Measurements from ENCODE around the gene RPL31. TPM values are rescaled to one million over a fixed set of nuclear protein-coding genes. Genes with fewer than 3 reads are reported as not detected.
"Not testable (repeated sequence)": the region's sequence is repeated elsewhere in the genome, so short reads cannot be mapped to it uniquely, and the experiment has no call there.

RPL31 gene
- total and polyA plus RNA-seq, 2 experiments from 2014 or later: 1,256 to 1,571 TPM

DNA sequence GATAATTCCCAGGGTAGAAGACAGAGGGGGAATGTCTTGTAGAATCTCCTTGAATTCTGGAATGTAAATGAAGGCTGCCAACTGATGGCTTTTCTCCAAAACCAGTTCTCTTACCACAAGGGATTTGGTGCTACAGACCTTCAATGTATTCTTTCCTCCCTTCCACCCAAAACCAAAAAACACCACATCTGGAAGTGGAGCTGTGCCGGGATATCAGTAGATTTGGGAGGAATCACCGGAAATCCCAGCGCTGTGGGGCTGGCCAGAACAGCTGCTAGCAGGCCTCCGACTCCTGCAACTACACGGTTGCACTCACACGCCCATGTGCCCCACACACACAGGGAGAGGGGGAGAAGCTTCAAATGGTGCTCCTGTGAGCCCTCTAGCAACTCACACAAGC, 45.7 kb downstream of the RPL31 start:
- no peaks in the 10 kb centered on the region for H4K20me1 ChIP-seq (ENCODE audit: insufficient read depth, poor library complexity, severe bottlenecking)
- no peaks in the 10 kb centered on the region for H3K4me1 ChIP-seq (ENCODE audit: insufficient read depth)
- no peaks in the 10 kb centered on the region for H3K9me3 ChIP-seq (ENCODE audit: low read depth)
- no peak overlapping the region for H3K27ac ChIP-seq
- WGBS (ENCODE audit: low lambda C conversion rate, missing lambda C conversion rate): 83% methylated on average over 6 of the region's 6 CpGs
- no peak for TF ChIP-seq CTCF (IDR thresholded peaks at IDR 0.05; ENCODE audit: poor library complexity)
- no peak for TF ChIP-seq EZH2 (IDR thresholded peaks at IDR 0.05; ENCODE audit: borderline replicate concordance)
- no peak for TF ChIP-seq EZH2phosphoT487 (IDR thresholded peaks at IDR 0.05; ENCODE audit: low read depth, severe bottlenecking, unreplicated experiment)
- no peaks in the 10 kb centered on the region for H3K9me2 ChIP-seq (replicated peaks; ENCODE audit: insufficient read depth)
- H2AFZ ChIP-seq: no peak overlapping the region
- H3K4me2 ChIP-seq: no peak overlapping the region
- H3K36me3 ChIP-seq (replicated peaks; ENCODE audit: insufficient read depth, low read depth): no peaks in the 10 kb centered on the region
- no peak for DNase-seq (ENCODE audit: low spot score)
- no peaks in the 10 kb centered on the region for H3K27me3 ChIP-seq
- H3K4me3 ChIP-seq: no peak overlapping the region
- H3K79me2 ChIP-seq: no peaks in the 10 kb centered on the region

DNA sequence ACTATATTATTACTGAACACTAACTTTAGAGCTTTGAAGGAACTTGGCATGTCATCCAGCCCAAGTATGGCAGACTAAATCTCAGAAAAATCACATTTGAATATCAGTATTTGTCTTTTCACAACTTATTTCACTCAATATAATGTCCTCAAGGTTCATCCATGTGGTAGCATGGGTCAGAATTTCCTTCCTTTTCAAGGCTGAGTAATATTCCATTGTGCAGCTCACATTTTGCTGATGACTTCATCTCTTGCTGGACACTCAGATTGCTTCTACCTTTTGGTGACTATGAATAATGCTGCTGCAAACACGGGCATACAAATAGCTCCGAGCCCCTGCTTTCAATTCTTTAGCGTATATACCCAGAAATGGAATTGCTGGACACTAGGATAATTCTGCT, 46.7 kb downstream of the RPL31 start:
- DNase-seq (ENCODE audit: low spot score): no peak
- no peak for TF ChIP-seq EZH2 (IDR thresholded peaks at IDR 0.05; ENCODE audit: borderline replicate concordance)
- TF ChIP-seq EZH2phosphoT487 (IDR thresholded peaks at IDR 0.05; ENCODE audit: low read depth, severe bottlenecking, unreplicated experiment): no peak
- no peak for TF ChIP-seq CTCF (IDR thresholded peaks at IDR 0.05; ENCODE audit: poor library complexity)
- no peaks in the 10 kb centered on the region for H4K20me1 ChIP-seq (ENCODE audit: insufficient read depth, poor library complexity, severe bottlenecking)
- H3K79me2 ChIP-seq: no peaks in the 10 kb centered on the region
- no peak overlapping the region for H3K4me3 ChIP-seq
- no peaks in the 10 kb centered on the region for H3K9me2 ChIP-seq (replicated peaks; ENCODE audit: insufficient read depth)
- H3K27ac ChIP-seq: no peak overlapping the region
- no peak overlapping the region for H2AFZ ChIP-seq
- WGBS (ENCODE audit: low lambda C conversion rate, missing lambda C conversion rate): 83% methylated on average over 3 of the region's 3 CpGs
- H3K27me3 ChIP-seq: no peaks in the 10 kb centered on the region
- no peaks in the 10 kb centered on the region for H3K4me1 ChIP-seq (ENCODE audit: insufficient read depth)
- no peaks in the 10 kb centered on the region for H3K36me3 ChIP-seq (replicated peaks; ENCODE audit: insufficient read depth, low read depth)
- H3K4me2 ChIP-seq: no peak overlapping the region
- no peaks in the 10 kb centered on the region for H3K9me3 ChIP-seq (ENCODE audit: low read depth)

DNA sequence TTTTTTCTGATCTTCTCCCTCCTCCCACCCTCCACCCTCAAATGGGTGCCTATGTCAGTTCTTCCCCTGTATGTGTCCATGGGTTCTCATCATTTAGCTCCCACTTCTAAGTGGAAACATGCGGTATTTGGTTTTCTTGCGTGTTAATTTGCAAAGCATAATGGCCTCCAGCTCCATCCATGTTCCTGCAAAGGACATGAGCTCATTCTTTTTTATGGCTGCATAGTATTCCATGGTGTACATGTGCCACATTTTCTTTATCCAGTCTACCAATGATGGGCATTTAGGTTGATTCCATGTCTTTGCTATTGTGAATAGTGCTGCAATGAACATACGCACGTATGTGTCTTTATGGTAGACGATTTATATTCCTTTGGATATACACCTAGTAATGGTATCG, 48.8 kb downstream of the RPL31 start:
- H3K4me2 ChIP-seq; H3K36me3 ChIP-seq (replicated peaks; ENCODE audit: insufficient read depth, low read depth): not testable (repeated sequence)
- WGBS (ENCODE audit: low lambda C conversion rate, missing lambda C conversion rate): 97% methylated on average over 6 of the region's 6 CpGs

DNA sequence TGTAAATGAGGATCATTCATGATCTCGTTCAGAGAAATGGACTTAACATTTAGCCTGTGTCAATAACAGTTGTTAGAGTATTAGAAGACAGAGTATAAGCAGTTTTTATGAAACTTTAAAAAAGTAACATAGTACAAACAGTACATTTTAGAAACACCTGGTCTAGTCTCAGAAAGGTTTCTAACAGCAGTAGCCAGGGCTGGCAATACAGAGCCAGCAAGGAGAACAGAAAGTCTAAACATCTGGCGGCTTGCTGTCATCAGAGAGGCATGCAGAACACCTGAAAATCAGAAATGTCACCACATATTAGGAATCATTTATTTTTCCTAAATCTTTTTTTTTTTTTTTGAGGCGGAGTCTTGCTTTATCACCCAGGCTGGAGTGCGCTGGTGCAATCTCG, 50.1 kb downstream of the RPL31 start:
- 96% methylated on average over 5 of the region's 5 CpGs for WGBS (ENCODE audit: low lambda C conversion rate, missing lambda C conversion rate)
- no peak overlapping the region for H2AFZ ChIP-seq
- H3K9me3 ChIP-seq (ENCODE audit: low read depth): no peaks in the 10 kb centered on the region
- H3K4me2 ChIP-seq: no peak overlapping the region
- no peaks in the 10 kb centered on the region for H3K4me1 ChIP-seq (ENCODE audit: insufficient read depth)
- DNase-seq (ENCODE audit: low spot score): no peak
- no peaks in the 10 kb centered on the region for H3K9me2 ChIP-seq (replicated peaks; ENCODE audit: insufficient read depth)
- H3K4me3 ChIP-seq: no peak overlapping the region
- no peaks in the 10 kb centered on the region for H4K20me1 ChIP-seq (ENCODE audit: insufficient read depth, poor library complexity, severe bottlenecking)
- H3K27me3 ChIP-seq: no peaks in the 10 kb centered on the region
- no peaks in the 10 kb centered on the region for H3K79me2 ChIP-seq
- H3K27ac ChIP-seq: no peak overlapping the region
- no peaks in the 10 kb centered on the region for H3K36me3 ChIP-seq (replicated peaks; ENCODE audit: insufficient read depth, low read depth)
- no peak for TF ChIP-seq CTCF (IDR thresholded peaks at IDR 0.05; ENCODE audit: poor library complexity)
- TF ChIP-seq EZH2 (IDR thresholded peaks at IDR 0.05; ENCODE audit: borderline replicate concordance): no peak
- no peak for TF ChIP-seq EZH2phosphoT487 (IDR thresholded peaks at IDR 0.05; ENCODE audit: low read depth, severe bottlenecking, unreplicated experiment)

More for the DNA sequence above, 48.8 kb downstream of the RPL31 start:
- not testable (repeated sequence) for H3K27ac ChIP-seq; H3K4me3 ChIP-seq; H3K4me1 ChIP-seq (ENCODE audit: insufficient read depth); H3K27me3 ChIP-seq; H3K9me3 ChIP-seq (ENCODE audit: low read depth); H2AFZ ChIP-seq; H4K20me1 ChIP-seq (ENCODE audit: insufficient read depth, poor library complexity, severe bottlenecking); H3K9me2 ChIP-seq (replicated peaks; ENCODE audit: insufficient read depth); DNase-seq (ENCODE audit: low spot score); H3K79me2 ChIP-seq

All from hepatocyte (in vitro differentiated cells).